Measurements from ENCODE around the gene SND1.
"Not testable (repeated sequence)": the region's sequence is repeated elsewhere in the genome, so short reads cannot be mapped to it uniquely, and the experiment has no call there.

DNA sequence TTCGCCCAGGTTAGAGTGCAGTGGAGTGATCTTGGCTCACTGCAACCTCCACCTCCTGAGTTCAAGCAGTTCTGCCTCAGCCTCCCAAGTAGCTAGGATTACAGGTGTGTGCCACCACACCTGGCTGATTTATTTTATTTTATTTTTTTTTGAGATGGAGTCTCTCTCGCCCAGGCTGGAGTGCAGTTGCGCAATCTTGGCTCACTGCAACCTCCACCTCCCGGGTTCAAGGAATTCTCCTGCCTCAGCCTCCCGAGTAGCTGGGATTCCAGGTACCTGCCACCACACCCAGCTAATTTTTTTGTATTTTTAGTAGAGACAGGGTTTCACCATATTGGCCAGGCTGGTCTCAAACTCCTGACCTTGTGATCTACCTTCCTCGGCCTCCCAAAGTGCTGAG, 250.8 kb downstream of the SND1 start:
- TF ChIP-seq, protein P1, sequence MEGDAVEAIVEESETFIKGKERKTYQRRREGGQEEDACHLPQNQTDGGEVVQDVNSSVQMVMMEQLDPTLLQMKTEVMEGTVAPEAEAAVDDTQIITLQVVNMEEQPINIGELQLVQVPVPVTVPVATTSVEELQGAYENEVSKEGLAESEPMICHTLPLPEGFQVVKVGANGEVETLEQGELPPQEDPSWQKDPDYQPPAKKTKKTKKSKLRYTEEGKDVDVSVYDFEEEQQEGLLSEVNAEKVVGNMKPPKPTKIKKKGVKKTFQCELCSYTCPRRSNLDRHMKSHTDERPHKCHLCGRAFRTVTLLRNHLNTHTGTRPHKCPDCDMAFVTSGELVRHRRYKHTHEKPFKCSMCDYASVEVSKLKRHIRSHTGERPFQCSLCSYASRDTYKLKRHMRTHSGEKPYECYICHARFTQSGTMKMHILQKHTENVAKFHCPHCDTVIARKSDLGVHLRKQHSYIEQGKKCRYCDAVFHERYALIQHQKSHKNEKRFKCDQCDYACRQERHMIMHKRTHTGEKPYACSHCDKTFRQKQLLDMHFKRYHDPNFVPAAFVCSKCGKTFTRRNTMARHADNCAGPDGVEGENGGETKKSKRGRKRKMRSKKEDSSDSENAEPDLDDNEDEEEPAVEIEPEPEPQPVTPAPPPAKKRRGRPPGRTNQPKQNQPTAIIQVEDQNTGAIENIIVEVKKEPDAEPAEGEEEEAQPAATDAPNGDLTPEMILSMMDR (IDR thresholded peaks at IDR 0.05; ENCODE audit: insufficient read depth, low read length), result not testable (repeated sequence)
- TF ChIP-seq POLR2AphosphoS5 (IDR thresholded peaks at IDR 0.05; ENCODE audit: low read depth), result not testable (repeated sequence)

Data from HL-60 (cell line).